Head of caudate nucleus (tissue), 42 donors: ENCODE measurements around the gene QKI.
"Not testable (repeated sequence)": the region's sequence is repeated elsewhere in the genome, so short reads cannot be mapped to it uniquely, and the experiment has no call there.

Source experiments
- DNase-seq, 42 donors: peaks; one replicate each; pipeline versions ENCODE4 v3.0.0 to v3.0.0-alpha.2; 2020 to 2021; ENCODE audit warnings: mixed read lengths in 7 of 42
- intact Hi-C: fragments of 100-400 bp; cut with DNase I; formaldehyde crosslinking; loops from one replicate; pipeline ENCODE4 v1.15.0; 2022

Gene QKI

GRCh38 chr6:163428373-163428772 is 13.9 kb downstream of the QKI start:
- intact Hi-C loops = loop anchor here (10.0 kb wide), 1 partner anchor 526 kb away; no protein-coding TSS in a partner anchor
- no peak for DNase-seq

GRCh38 chr6:163429858-163430448 is 15.4 kb downstream of the QKI start:
- no peak for DNase-seq
- intact Hi-C loops = loop anchor here (5.0 to 10.0 kb wide), 2 partner anchors 142 to 525 kb away; no protein-coding TSS in a partner anchor

- intact Hi-C loops = loop anchor here (5.0 kb wide), 1 partner anchor 140 kb away; no protein-coding TSS in a partner anchor
These were observed 17.8 kb downstream of the QKI start for GRCh38 chr6:163432300-163432699.

GRCh38 chr6:163433486-163433885 is 19.0 kb downstream of the QKI start:
- DNase-seq = not testable (repeated sequence)
- intact Hi-C loops = loop anchor here (5.0 kb wide), 1 partner anchor 139 kb away; no protein-coding TSS in a partner anchor

More at GRCh38 chr6:163432300-163432699, 17.8 kb downstream of the QKI start:
- DNase-seq = no peak

DNA sequence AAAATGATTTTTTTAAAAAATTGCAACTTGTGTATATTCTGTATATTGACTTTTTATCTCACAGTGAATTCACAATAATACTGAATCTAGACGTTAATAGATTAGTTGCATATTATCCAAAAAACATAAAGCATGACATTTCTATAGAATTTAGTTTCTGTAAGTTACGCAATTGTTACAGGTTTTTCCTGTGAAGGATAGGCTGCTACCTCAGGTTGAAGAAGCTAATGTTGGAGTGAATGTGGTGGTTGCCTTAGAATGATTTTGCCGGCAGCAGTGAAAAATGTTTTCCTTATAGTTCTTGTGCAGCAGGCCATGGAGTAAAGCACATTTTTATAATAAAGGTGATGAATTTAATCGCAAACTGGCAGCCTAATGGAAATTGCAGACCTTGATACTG is 20.5 kb downstream of the QKI start:
- intact Hi-C loops = no loop called here
- no peak for DNase-seq

GRCh38 chr6:163436843-163437242 is 22.3 kb downstream of the QKI start:
- intact Hi-C loops = no loop called here

GRCh38 chr6:163437466-163437865 is 22.9 kb downstream of the QKI start:
- intact Hi-C loops = no loop called here

More at GRCh38 chr6:163436843-163437242, 22.3 kb downstream of the QKI start:
- no peak for DNase-seq

DNA sequence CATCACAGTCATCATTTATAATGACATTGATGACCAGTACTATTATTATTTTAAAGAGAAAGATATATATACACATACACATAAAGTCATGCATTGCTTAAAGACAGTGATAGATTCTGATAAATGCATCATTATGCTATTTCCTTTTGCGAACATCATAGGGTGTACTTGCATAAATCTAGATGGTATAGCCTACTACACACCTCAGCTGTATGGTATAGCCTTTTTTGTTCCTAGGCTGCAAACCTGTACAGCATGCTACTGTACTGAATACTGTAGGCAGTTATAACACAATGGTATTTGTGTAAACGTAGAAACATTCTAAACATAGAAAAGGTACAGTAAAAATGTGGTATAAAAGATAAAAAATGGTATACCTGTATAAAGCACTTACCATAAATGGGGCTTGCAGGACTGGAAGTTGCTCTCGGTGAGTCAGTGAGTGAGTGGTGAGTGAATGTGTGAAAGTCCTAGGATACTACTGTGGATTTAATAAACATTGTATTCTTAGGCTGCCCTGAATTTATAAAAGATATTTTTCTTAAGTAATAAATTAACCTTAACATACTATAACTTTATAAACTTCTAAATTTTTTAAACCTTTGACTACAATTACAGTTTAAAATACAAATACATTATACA is 23.9 kb downstream of the QKI start:
- DNase-seq = no peak
- intact Hi-C loops = no loop called here

More at GRCh38 chr6:163437466-163437865, 22.9 kb downstream of the QKI start:
- no peak for DNase-seq

- intact Hi-C loops = no loop called here
- peak in 30 of 42 donors; percentile 22 to 82 (median 56) for DNase-seq
These were observed 24.4 kb downstream of the QKI start for GRCh38 chr6:163438940-163439335.

- DNase-seq, intact Hi-C loops: not testable (repeated sequence)
These were observed 24.9 kb downstream of the QKI start for GRCh38 chr6:163439390-163439789.

GRCh38 chr6:163439997-163440396 is 25.5 kb downstream of the QKI start:
- intact Hi-C loops = no loop called here

DNA sequence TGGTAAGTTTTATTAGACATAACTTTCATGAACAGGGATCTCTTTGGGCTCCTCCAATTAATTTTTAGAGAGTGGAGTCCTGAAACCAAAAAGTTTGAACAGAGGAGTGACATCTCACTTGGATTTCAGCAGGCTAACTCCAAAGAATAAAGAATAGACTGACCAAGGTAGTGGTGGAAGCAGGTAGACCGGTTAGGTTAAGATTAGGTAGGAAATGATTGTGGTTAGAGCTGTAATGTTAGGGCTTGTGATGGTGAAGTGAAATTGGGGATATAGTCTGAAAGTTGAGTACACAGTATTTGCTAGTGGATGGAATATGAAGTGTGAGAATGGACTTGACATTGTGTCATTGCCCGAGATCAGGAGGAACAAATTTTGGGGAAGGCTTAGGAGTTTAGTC is 27.8 kb downstream of the QKI start:
- DNase-seq = no peak
- intact Hi-C loops = no loop called here

More at GRCh38 chr6:163439997-163440396, 25.5 kb downstream of the QKI start:
- no peak for DNase-seq

DNA sequence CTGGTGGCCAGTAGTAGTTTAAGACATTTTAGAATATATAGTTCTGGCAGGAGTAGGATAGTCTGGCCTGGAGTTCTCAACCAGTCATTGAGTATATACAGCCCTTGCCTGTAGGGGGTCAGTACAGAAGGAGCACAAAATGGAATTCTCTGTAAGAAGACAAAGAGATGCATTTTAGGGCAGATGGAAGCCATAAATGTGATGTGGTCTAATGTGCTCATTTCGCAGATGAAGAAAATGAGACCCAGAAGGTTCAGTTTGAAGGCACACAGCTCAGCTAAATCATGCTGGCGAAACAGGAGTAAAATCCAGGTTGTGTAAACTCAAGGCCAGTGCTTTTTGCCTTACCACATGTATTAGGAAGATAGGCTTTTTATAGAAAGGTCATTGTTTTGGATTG is 29.6 kb downstream of the QKI start:
- intact Hi-C loops = no loop called here

DNA sequence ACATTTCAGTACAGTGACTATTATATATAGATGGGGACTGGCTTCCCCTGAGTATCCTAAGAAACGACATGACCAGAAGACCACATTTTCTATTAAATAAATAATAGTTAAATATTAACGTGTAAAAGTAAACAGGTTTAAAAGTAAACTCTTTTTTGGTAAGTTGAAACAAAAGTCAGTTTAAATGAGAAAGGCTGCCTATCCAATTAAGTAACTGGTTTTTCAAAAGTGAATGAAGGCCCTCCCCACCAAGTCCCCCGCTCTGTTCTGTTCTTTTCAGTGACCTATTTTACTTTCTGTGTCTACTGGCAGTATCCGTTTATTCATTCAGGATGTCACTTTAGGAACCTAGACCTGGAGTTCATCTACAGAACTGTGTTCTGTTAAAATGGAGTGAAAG is 32.0 kb downstream of the QKI start:
- no peak for DNase-seq
- intact Hi-C loops = no loop called here

More for the DNA sequence above, 29.6 kb downstream of the QKI start:
- DNase-seq = no peak

GRCh38 chr6:163449076-163449475 is 34.6 kb downstream of the QKI start:
- intact Hi-C loops = no loop called here
- no peak for DNase-seq

- DNase-seq = no peak
- intact Hi-C loops = no loop called here
These were observed 39.9 kb downstream of the QKI start for GRCh38 chr6:163454425-163454824.

GRCh38 chr6:163455552-163455951 is 41.0 kb downstream of the QKI start:
- no peak for DNase-seq
- intact Hi-C loops = no loop called here

- intact Hi-C loops = no loop called here
- no peak for DNase-seq
These were observed 43.4 kb downstream of the QKI start for GRCh38 chr6:163457637-163458561.

- DNase-seq = no peak
- intact Hi-C loops = no loop called here
These were observed 44.5 kb downstream of the QKI start for GRCh38 chr6:163459007-163459406.

DNA sequence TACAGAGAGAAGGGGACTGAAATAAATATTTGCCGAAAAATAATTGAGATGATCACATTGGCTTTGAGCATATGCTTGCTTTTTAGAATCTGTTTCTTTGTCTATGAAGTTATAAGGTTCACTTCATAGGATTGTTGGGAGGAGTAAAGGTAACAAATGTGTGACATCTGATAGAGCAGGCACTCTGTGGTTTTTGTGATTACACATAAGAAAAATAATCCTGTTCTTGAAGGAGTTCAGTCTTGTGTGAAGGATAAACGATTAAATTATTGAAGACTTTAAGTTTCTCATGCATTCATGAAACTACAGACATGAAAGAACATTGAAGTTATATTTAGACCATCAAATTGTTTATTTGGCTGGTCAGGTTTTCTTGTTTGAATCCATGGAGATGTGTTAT is 45.0 kb downstream of the QKI start:
- DNase-seq = no peak
- intact Hi-C loops = no loop called here
